ENCODE measurements around the gene TSPAN4. TPM values are rescaled to one million over a fixed set of nuclear protein-coding genes. Genes with fewer than 3 reads are reported as not detected.

TSPAN4 gene
- polyA plus RNA-seq, 3 donors: 58.3 to 81.2 (median 78.9) TPM

DNA sequence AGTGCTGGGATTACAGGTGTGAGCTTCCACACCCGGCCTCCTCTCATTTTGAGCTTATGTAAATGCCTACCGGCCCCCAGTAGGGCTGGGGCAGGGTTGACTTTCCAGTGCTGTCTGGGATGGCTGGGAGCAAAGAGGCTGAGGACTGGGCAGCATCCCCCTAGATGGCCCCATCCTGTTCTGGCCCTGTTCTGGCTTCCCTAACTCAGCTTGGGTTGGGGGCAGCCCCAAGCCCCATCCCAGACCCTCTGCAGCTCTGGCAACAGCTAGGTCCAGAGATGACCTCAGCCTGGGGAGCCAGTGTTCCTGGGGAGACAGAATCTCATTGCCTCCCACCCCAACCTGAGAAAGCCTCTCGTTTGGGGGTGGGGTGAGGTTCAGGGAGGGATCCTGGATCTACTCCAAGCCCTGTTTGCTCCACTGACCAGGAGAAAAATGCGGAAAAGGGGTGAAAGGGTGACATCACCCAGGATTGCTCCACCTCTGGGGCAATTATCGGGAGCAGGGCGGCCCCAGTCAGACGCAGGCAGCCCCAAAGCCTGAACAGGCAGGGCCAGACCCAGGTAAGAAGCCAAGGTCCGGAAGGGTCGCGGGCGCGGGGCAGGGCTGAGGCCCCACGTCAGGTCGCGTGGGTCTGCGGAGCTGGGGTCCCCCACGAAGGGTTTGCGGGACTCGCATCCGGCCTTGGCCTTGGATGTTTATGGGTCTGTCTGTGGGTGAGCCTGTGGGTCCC, 24.1 kb upstream of the TSPAN4 start, which contains the start of gene PNPLA2:
TSS of gene PNPLA2 (plus strand) at position 519 of the 733 bp plus-strand sequence. CDS start 805 bp downstream, outside the sequence.
- DNase-seq (ENCODE audit: extremely low read depth in 1 of 11, low read depth in 9 of 11, low spot score in 4 of 11): no peak

DNA sequence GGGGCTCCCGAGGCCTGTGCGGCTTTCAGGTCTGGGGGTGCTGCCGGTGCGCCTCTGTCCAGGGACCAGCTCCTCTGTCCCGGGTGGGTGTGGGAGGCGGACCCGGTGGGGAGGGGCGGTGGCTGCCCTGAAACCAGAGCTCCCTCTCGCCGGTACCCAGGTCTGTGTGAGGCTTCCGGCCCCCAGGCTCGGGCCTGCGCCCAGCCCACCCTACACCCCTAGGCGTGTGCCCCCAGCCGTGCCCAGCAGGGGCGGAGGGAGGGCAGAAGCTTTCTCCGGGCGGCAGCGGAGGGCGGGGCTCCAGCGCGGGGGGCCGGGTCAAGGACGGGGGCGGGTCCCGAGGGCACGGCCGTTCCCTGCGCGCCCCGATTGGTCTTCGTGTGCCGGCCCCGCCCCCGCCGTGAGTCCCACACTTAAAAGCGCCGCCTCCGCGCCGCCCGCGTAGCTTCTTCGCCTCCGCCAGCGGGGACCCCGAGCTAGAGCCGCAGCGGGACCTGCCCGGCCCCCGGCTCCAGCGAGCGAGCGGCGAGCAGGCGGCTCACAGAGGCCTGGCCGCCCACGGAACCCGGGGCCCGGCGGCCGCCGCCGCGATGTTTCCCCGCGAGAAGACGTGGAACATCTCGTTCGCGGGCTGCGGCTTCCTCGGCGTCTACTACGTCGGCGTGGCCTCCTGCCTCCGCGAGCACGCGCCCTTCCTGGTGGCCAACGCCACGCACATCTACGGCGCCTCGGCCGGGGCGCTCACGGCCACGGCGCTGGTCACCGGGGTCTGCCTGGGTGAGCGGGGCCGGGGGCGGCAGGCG, 23.3 kb upstream of the TSPAN4 start:
- peak in 6 of 11 donors; percentile 74 to 86 (median 84) for DNase-seq (ENCODE audit: extremely low read depth in 1 of 11, low read depth in 9 of 11, low spot score in 4 of 11)

DNA sequence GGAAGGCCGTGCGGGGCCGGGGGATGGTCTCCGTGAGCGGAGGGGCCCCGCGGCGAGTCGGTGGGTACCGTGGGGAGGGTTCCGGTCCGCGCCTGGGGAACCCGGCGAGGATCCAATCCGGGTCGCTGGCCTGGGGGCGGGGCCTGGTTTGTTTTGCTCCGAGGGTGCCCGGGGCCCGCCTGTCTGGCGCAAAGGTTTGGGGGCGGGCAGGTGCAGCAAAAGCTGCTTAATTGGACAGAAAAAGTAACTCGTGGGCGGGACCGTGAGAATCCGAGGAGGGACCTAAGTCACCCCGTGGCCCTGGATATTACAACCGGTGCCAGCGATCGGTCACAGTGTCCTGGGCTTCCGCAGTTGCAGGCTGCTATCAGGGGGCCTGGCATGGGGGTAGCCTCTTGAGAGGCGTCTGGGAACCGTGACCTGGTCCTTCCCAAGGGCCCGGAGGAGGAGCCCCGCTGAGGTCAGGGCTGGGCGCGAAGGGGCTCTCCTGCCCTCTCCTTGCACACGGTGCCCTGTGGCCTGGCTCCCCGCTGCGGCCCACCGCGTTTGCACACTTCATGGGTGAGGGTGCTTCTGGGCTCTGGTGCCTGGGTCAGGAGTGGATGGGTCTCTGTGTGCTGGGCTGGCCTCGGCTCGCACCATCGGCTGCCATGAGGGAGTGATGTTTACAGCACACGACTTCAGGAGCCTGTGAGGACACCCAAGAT, 22.6 kb upstream of the TSPAN4 start:
- DNase-seq (ENCODE audit: extremely low read depth in 1 of 11, low read depth in 9 of 11, low spot score in 4 of 11): peak in 1 of 11 donors; percentile 72

DNA sequence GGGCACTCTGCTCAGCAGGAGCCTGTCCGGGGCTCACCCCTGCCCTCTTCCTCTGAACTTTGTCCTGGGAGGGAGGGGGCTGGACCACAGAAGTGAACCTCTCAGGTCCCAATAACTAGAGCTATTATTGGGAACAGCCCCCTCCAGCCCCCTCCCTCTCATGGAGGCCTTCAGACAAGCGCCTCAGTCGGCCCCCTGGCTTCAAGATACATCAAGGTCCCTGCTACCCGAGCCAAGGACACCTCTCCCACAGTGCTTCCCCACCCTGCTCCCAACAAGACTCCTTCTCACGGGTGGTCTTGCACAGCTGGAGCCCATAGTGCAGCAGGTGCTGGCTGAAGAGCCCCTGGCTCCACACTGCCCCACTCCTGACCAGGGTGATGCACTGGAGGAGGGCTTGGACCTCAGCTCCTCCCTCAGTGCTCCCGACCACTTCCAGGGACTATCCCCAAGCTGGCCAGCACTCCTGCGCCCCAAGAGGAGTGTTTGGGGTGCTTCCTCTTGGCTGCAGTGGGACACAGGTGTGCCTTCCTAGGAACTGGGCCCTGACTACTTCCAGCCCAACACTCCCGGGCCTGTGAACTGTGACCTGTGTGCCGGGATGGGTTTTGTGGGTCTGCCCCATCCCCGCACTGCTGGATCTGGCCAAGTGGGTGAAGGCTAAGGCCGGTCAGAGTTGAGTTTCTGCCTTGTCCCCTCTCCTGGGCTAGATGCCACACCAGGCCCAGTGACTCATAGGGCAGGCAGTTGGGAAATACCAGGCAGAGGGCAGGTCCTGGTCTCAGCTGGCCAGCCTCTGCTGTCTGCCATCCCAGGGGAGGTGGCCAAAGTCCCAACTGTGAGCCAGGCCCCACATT, 21.8 kb upstream of the TSPAN4 start:
- DNase-seq (ENCODE audit: extremely low read depth in 1 of 11, low read depth in 9 of 11, low spot score in 4 of 11): no peak

DNA sequence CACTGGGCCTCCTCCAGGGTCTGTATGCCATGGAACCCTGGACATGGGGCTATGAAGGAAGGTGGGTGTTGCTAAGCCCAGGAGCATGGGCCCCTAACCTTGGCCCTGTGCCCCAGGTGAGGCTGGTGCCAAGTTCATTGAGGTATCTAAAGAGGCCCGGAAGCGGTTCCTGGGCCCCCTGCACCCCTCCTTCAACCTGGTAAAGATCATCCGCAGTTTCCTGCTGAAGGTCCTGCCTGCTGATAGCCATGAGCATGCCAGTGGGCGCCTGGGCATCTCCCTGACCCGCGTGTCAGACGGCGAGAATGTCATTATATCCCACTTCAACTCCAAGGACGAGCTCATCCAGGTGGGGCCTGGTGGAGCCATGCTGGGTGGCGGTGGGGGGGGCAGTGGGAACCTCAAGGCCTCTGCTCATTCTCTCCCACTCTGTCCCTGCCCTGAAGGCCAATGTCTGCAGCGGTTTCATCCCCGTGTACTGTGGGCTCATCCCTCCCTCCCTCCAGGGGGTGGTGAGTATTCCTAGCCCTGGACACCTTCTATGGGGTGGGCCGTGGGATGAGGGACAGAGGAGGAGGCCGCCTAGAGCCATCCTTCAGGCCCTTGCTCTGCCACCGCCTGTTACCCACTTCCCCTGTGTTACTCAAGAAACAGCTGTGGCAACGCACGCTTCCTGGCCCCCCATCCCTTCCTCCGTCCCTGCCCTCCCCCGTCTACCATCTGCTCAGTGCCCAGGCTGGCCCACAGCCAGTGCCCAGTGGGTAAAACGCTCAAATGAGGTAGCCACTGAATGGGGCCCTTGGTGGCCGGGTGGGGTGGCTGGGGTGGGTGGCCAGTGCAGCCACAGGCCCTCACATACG, 20.9 kb upstream of the TSPAN4 start:
- no peak for DNase-seq (ENCODE audit: extremely low read depth in 1 of 11, low read depth in 9 of 11, low spot score in 4 of 11)

DNA sequence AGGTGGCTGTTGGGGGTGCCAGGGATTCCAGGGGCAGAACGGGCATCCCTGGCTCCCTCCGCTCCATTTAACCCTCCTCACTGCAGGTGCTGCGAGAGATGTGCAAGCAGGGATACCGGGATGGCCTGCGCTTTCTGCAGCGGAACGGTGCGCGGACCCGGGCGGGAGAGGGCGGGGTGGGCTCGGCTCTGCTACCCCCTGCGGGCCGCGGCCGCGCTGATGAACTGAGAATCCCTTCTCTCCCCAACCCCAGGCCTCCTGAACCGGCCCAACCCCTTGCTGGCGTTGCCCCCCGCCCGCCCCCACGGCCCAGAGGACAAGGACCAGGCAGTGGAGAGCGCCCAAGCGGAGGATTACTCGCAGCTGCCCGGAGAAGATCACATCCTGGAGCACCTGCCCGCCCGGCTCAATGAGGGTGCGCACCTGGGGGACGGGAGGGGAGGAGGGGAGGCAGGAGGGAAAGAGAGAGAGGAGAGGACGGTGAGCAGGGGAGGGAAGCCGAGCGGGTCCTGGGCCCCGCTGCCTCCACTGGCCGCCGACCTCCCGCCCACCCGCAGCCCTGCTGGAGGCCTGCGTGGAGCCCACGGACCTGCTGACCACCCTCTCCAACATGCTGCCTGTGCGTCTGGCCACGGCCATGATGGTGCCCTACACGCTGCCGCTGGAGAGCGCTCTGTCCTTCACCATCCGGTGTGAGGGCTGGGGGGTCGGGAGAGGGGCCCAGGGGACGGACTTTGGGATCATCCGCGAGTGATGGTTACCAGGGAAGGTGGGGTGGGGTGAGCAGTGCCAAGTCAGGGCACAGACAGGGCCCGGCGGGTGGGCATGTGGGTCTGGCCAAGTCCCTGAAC, 19.0 kb upstream of the TSPAN4 start:
- DNase-seq (ENCODE audit: extremely low read depth in 1 of 11, low read depth in 9 of 11, low spot score in 4 of 11): no peak

DNA sequence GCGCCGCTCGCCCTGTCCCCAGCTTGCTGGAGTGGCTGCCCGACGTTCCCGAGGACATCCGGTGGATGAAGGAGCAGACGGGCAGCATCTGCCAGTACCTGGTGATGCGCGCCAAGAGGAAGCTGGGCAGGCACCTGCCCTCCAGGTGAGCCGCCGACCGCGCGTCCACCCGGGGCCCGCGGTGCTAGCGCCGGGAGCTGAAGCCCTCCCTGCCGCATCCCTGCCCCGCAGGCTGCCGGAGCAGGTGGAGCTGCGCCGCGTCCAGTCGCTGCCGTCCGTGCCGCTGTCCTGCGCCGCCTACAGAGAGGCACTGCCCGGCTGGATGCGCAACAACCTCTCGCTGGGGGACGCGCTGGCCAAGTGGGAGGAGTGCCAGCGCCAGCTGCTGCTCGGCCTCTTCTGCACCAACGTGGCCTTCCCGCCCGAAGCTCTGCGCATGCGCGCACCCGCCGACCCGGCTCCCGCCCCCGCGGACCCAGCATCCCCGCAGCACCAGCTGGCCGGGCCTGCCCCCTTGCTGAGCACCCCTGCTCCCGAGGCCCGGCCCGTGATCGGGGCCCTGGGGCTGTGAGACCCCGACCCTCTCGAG, 18.3 kb upstream of the TSPAN4 start:
- DNase-seq (ENCODE audit: extremely low read depth in 1 of 11, low read depth in 9 of 11, low spot score in 4 of 11): no peak

DNA sequence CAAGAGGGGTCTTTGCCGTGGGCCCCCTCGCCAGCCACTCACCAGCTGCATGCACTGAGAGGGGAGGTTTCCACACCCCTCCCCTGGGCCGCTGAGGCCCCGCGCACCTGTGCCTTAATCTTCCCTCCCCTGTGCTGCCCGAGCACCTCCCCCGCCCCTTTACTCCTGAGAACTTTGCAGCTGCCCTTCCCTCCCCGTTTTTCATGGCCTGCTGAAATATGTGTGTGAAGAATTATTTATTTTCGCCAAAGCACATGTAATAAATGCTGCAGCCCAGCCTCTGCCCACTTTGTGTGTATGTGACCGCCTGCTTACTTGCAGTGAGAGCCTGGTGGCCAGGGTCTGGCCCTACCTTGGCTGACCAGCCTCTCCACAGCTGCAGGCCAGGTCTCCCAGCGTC, 17.7 kb upstream of the TSPAN4 start:
- no peak for DNase-seq (ENCODE audit: extremely low read depth in 1 of 11, low read depth in 9 of 11, low spot score in 4 of 11)

DNA sequence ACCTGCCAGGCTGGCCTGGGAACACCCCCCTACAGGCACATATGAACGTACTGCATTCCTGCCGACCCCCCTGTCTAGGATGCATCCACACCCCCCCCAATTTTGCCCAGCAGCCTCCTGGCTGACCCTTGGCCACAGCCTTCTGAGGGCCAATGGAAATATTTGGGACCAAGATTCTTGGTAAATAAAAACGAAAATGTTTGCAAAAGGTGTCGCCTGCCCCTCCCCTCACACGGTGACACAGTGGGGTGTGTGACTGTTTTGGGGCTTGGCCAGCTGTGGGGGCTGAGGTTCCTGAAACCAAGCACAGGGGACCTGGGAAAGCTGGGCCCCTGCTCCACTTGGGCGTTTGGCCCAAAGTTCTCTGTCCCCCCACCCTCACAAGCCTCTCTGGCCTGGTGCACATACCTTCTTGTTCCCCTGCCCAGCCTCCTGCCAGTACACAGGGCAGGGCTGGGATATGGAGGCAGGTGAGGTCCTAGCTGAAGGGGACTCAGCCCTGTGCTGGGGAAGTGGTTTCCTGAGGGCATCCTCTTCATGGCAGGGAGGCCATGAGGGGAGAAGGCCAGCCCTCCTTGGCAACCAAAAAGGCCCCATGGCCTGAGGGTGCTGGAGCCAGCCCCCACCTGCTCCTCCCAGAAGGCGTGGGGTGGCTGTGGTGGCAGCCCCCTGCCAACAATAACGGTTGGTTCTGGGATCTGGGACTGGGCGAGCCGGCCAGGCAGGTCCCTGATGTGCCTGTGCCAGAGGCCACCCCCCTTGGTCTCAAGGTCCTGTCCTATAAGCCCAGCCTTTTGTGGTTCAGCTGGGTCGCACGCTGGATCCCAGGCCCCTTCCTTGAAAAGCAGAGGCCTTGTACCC, 17.1 kb upstream of the TSPAN4 start:
- no peak for DNase-seq (ENCODE audit: extremely low read depth in 1 of 11, low read depth in 9 of 11, low spot score in 4 of 11)

DNA sequence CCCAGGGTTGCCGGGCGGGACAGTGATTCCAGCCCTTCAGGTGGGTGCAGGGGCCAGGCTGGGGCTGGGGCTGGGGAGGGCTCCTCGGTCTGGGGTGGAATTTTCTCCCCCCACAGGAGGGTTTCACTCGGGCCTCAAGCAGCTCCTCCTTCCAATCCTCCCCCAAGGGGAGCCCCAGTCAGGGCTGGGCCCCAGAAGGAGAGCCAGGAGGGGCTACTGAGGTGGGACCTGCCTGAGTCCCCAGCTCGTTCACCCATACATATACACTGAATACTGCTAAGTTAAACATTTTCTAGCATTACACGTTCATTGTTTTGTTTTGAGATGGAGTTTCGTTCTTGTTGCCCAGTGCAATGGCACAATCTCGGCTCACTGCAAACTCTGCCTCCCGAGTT, 16.4 kb upstream of the TSPAN4 start:
- DNase-seq (ENCODE audit: extremely low read depth in 1 of 11, low read depth in 9 of 11, low spot score in 4 of 11): no peak

DNA sequence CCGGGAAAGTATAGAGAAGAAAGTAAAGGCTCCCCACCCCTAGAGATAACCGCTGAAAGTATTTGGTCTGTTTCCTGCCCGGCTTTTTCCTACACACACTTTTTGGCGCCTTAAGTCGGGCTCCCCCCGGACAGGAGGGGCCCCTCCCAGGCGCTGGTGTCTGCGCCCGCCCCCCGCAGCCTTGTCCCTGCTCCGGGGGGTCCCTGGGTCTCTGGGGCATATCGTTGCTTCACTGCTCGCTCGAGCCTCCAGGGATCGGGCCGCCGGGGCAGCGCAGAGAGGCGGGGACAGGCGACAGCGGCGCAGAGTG, 15.9 kb upstream of the TSPAN4 start:
- DNase-seq (ENCODE audit: extremely low read depth in 1 of 11, low read depth in 9 of 11, low spot score in 4 of 11): no peak

DNA sequence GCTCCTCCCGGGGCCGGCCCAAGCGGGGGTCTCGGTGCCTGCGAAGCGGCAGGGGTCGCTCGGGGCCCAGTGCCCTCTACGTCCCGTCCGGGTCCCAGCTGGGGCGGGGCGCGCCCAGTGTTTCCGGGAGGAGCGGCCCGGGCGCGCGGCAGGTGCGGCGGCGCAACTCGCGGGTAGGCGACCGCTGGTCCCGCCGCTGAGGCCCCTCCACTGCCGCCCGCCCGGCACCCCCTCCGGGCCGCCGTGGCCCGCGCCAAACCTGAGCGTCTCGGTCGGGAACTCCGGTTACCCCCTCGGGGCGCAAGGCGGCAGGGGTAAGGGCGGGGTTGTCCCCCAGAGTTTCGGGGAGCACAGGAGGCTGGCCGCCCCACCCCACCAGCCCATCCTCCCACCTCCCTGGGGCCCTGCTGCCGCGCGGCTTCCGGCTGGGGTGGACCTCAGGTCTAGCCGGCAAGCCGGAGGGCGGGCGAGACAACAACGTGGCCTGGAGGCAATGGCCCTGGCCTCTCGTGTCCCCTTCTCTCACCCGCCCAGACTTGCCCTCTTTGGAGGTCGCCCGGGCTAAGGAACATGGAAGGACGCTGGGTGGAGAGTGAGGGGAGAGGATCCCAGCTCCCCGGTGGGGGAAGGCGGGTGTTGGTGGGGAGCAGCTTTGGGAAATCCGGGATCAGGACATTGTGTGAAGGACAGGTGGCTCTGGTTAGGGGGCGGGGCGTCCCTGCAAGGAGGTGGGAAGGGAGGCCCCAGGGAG, 15.3 kb upstream of the TSPAN4 start:
- no peak for DNase-seq (ENCODE audit: extremely low read depth in 1 of 11, low read depth in 9 of 11, low spot score in 4 of 11)

DNA sequence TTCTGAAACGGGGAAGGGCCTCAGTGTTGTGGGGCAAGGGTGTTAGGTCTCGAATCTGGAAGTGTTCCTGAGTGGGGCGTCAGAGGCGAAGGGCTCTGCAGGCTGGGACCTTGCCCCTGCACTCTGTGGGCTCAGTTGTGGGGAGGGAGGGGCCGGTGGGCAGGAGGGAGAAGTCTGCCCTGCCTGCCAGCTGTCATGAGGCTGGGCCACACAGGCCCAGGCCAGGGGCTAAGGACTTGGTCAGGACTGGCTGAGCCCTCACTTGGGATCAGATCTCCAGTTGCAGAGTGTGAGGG, 14.8 kb upstream of the TSPAN4 start, which contains the start of gene CRACR2B:
TSS of gene CRACR2B (plus strand) at position 23 of the 296 bp plus-strand sequence. CDS start 689 bp downstream, outside the sequence.
- no peak for DNase-seq (ENCODE audit: extremely low read depth in 1 of 11, low read depth in 9 of 11, low spot score in 4 of 11)

DNA sequence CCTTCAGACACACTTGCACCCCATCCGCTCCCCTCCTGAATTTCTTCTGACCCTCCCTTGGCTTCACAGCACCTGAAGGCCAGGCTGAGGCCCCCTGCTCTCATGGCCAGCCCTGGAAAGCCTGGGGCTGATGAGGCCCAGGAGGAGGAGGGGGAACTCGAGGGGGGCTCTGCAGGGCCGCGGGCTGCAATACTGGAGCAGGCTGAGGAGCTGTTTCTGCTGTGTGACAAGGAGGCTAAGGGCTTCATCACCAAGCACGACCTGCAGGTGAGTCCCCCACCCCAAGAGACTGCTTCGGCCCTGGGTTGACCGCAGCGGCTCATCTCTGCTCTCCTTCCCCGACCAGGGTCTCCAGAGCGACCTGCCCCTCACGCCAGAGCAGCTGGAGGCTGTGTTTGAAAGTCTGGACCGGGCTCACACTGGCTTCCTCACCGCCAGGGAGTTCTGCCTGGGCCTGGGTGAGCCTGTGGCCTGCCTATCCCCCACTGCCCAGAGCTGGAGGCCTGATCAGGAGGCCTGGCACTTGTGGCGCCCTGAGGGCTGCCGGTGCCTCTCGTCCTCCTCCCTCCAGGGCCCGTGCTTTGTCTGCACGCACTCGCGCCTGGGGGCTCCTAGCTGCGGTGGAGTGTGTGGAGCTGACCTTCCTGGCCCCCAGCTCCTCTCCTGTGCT, 14.0 kb upstream of the TSPAN4 start:
- no peak for DNase-seq (ENCODE audit: extremely low read depth in 1 of 11, low read depth in 9 of 11, low spot score in 4 of 11)
